Measurements from ENCODE around the gene CYP19A1.

Gene CYP19A1

DNA sequence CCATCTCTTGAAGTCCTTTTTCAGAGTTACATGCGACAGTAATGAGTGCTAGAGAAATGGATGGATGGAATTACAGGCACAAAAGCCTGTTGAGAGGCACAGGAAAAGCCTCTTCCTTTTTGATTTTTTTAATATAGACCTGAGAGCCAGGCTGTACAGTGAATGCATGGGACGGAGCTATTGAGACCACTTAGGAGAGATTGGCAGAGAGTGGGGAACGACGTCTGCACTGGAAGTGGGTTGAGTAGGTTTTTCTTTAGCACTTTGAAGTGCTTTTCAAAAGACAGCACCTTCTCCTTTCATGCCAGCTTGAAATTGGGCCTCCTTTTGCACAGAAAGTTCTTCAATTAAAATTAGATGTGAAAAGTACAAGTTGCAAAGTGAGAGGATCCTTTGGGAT, 40.0 kb upstream of the CYP19A1 start:
- peaks cover 0 to 3% of the 10 kb centered on the region in 2 experiments for H3K4me1 ChIP-seq (ENCODE audit: control insufficient read depth in 1 of 2, insufficient read depth in 2 of 2, low read length in 2 of 2)
- H3K27ac ChIP-seq (ENCODE audit: low read depth, low read length) = no peak overlapping the region
- H2AFZ ChIP-seq (ENCODE audit: insufficient read depth, low read length, poor library complexity) = no peak overlapping the region
- no peaks in the 10 kb centered on the region for H3K36me3 ChIP-seq (ENCODE audit: control insufficient read depth in 1 of 2, insufficient read depth in 2 of 2, low read length in 2 of 2)
- H4K91ac ChIP-seq (ENCODE audit: low read depth, low read length) = peak overlapping the region; percentile 2
- H4K12ac ChIP-seq (ENCODE audit: low read depth, low read length) = no peak overlapping the region
- no peak overlapping the region for H2BK12ac ChIP-seq (ENCODE audit: low read length)
- H3K9ac ChIP-seq (ENCODE audit: low read length) = no peak overlapping the region
- no peak for DNase-seq
- H3K4ac ChIP-seq (ENCODE audit: low read depth, low read length) = no peak overlapping the region
- H3K23ac ChIP-seq (ENCODE audit: low read length) = no peak overlapping the region
- no peak overlapping the region for H3K4me3 ChIP-seq (ENCODE audit: low read depth, low read length)
- no peak overlapping the region for H2AK5ac ChIP-seq (ENCODE audit: low read length)
- no peak overlapping the region for H2BK5ac ChIP-seq (ENCODE audit: low read depth, low read length, poor library complexity)
- peaks cover 2% of the 10 kb centered on the region for H3K9me3 ChIP-seq (ENCODE audit: insufficient read depth, low read depth, low read length)
- no peak overlapping the region for H3K18ac ChIP-seq (ENCODE audit: low read length)
- WGBS (ENCODE audit: extremely low coverage, insufficient coverage, insufficient read length) = no CpG with 5 or more reads among the region's 4 CpGs
- H4K8ac ChIP-seq (ENCODE audit: low read depth, low read length) = no peak overlapping the region
- peaks cover 8% of the 10 kb centered on the region for H3K79me1 ChIP-seq (ENCODE audit: low read length)
- no peak overlapping the region for H3K14ac ChIP-seq (ENCODE audit: low read length)
- H2BK120ac ChIP-seq (ENCODE audit: insufficient read depth, low read length, poor library complexity) = no peak overlapping the region
- H3K27me3 ChIP-seq (ENCODE audit: insufficient read depth, low read length) = no peaks in the 10 kb centered on the region
- H3K4me2 ChIP-seq (ENCODE audit: low read length) = no peak overlapping the region
- H3K79me2 ChIP-seq (ENCODE audit: control insufficient read depth, insufficient read depth, low read length, poor library complexity) = no peaks in the 10 kb centered on the region

DNA sequence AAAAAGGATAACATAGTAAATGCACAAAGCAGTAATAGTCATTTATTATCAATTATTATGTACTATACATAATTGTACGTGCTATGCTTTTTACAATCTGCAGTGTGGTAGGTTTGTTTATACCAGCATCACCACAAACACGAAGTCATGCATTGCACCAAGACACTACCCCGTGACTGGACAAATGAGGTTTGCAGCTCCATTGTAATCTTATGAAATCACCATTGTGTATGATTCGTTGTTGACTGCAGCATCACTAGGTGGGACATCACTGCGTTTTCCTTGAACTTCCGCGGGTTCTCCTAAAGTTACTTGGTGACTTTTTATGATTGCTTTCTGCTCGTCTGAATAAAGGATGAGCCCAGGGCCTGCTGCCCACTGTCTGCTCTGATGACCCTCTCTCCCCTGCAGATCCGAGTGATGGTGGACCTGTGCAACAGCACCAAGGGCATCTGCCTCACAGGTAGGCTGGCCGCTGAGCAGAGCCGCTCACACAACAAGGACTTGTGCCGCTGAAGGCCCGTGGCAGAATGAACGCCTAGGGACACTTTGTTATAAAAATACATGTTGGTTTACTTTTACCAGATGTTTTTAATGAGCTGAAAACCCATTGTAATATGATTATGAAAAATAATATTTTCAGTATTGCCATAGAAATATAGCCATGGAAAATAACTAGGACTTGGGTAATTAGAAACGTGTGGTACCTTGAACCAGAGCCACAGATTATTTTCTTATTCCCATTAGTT, 38.8 kb upstream of the CYP19A1 start:
- Histone ChIP-seq H2AFZ (ENCODE audit: insufficient read depth, low read length, poor library complexity) (no peak overlapping the region), H3K27ac (ENCODE audit: low read depth, low read length) (no peak overlapping the region), H3K79me1 (ENCODE audit: low read length) (peaks cover 8% of the 10 kb centered on the region), H3K36me3 (ENCODE audit: control insufficient read depth in 1 of 2, insufficient read depth in 2 of 2, low read length in 2 of 2) (no peaks in the 10 kb centered on the region), H3K4me3 (ENCODE audit: low read depth, low read length) (no peak overlapping the region), H3K9ac (ENCODE audit: low read length) (no peak overlapping the region), H3K23ac (ENCODE audit: low read length) (no peak overlapping the region), H4K91ac (ENCODE audit: low read depth, low read length) (peak overlapping the region; percentile 45), H3K18ac (ENCODE audit: low read length) (no peak overlapping the region), H4K12ac (ENCODE audit: low read depth, low read length) (no peak overlapping the region), H2BK120ac (ENCODE audit: insufficient read depth, low read length, poor library complexity) (no peak overlapping the region), H2BK5ac (ENCODE audit: low read depth, low read length, poor library complexity) (no peak overlapping the region), H3K27me3 (ENCODE audit: insufficient read depth, low read length) (no peaks in the 10 kb centered on the region), H4K8ac (ENCODE audit: low read depth, low read length) (no peak overlapping the region), H3K4me1 (ENCODE audit: control insufficient read depth in 1 of 2, insufficient read depth in 2 of 2, low read length in 2 of 2) (peaks cover 0 to 3% of the 10 kb centered on the region in 2 experiments), H3K4me2 (ENCODE audit: low read length) (no peak overlapping the region), H3K9me3 (ENCODE audit: insufficient read depth, low read depth, low read length) (peaks cover 2% of the 10 kb centered on the region), H3K14ac (ENCODE audit: low read length) (no peak overlapping the region), H3K4ac (ENCODE audit: low read depth, low read length) (no peak overlapping the region), H3K79me2 (ENCODE audit: control insufficient read depth, insufficient read depth, low read length, poor library complexity) (no peaks in the 10 kb centered on the region), H2BK12ac (ENCODE audit: low read length) (peak overlapping the region; percentile 87), H2AK5ac (ENCODE audit: low read length) (no peak overlapping the region)
- no CpG with 5 or more reads among the region's 15 CpGs for WGBS (ENCODE audit: extremely low coverage, insufficient coverage, insufficient read length)
- DNase-seq = peak; percentile 65 to 92

DNA sequence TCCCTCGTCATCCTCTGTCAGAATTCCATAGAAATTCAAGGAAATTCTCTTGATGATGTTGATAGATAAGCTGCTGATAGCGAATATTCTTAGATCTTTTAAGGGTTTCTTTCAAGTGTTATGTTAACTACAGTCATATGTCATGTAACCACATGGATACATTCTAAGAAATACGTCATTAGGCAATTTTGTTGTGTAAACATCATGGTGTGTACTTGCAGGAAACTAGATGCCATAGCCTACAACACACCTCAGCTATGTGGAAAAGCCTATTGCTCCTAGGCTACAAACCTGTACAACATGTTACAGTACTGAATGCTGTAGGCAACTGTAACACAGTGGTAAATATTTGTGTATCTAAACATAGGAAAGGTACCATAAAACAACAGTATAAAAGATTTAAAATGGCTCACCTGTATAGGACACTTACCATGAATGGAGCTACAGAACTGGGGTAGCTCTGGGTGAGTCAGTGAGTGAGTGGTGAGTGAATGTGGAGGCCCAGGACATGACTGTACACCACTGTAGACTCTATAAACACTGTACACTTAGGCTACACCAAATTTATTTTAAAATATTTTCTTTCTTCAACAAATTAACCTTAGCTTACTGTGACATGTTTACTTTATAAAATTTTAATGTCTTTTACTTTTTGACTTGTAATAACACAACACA, 37.7 kb upstream of the CYP19A1 start:
- H3K9ac ChIP-seq (ENCODE audit: low read length) = no peak overlapping the region
- H3K4me3 ChIP-seq (ENCODE audit: low read depth, low read length) = no peak overlapping the region
- H4K12ac ChIP-seq (ENCODE audit: low read depth, low read length) = no peak overlapping the region
- no peaks in the 10 kb centered on the region for H3K27me3 ChIP-seq (ENCODE audit: insufficient read depth, low read length)
- whole genome bisulfite sequencing (ENCODE audit: extremely low coverage, insufficient coverage, insufficient read length) = no CpG with 5 or more reads among the region's 3 CpGs
- no peak overlapping the region for H2BK12ac ChIP-seq (ENCODE audit: low read length)
- H2AK5ac ChIP-seq (ENCODE audit: low read length) = no peak overlapping the region
- H3K4me2 ChIP-seq (ENCODE audit: low read length) = no peak overlapping the region
- no peaks in the 10 kb centered on the region for H3K79me2 ChIP-seq (ENCODE audit: control insufficient read depth, insufficient read depth, low read length, poor library complexity)
- H4K8ac ChIP-seq (ENCODE audit: low read depth, low read length) = no peak overlapping the region
- H4K91ac ChIP-seq (ENCODE audit: low read depth, low read length) = peak overlapping the region; percentile 41
- H3K4me1 ChIP-seq (ENCODE audit: control insufficient read depth in 1 of 2, insufficient read depth in 2 of 2, low read length in 2 of 2) = peaks cover 0 to 3% of the 10 kb centered on the region in 2 experiments
- no peak overlapping the region for H3K23ac ChIP-seq (ENCODE audit: low read length)
- H3K9me3 ChIP-seq (ENCODE audit: insufficient read depth, low read depth, low read length) = peaks cover 2% of the 10 kb centered on the region
- no peak overlapping the region for H3K14ac ChIP-seq (ENCODE audit: low read length)
- no peaks in the 10 kb centered on the region for H3K36me3 ChIP-seq (ENCODE audit: control insufficient read depth in 1 of 2, insufficient read depth in 2 of 2, low read length in 2 of 2)
- no peak overlapping the region for H3K18ac ChIP-seq (ENCODE audit: low read length)
- no peak overlapping the region for H2BK120ac ChIP-seq (ENCODE audit: insufficient read depth, low read length, poor library complexity)
- no peak overlapping the region for H3K4ac ChIP-seq (ENCODE audit: low read depth, low read length)
- H2AFZ ChIP-seq (ENCODE audit: insufficient read depth, low read length, poor library complexity) = no peak overlapping the region
- peak; percentile 68 to 98 for DNase-seq
- peaks cover 8% of the 10 kb centered on the region for H3K79me1 ChIP-seq (ENCODE audit: low read length)
- no peak overlapping the region for H2BK5ac ChIP-seq (ENCODE audit: low read depth, low read length, poor library complexity)
- H3K27ac ChIP-seq (ENCODE audit: low read depth, low read length) = no peak overlapping the region

DNA sequence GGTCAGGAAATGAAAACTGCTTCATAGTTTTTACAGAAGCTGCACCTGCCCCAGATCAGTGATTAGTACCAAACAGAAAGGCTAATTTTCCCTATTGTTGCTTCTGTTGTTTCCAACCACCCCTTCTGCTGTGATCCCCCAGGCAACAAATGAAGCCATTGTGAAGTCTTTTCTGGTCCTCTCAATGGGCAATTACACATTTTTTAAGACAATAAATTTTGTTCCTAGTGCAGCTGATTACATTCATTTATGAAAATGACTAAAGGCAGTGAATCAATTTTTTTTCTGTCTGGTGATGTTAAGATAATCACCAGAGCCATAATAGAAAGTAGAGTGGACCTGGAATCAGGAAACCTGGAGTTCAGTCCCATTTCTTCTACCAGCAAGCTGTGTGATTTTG, 35.7 kb upstream of the CYP19A1 start:
- Histone ChIP-seq H4K91ac (ENCODE audit: low read depth, low read length) (no peak overlapping the region), H3K36me3 (ENCODE audit: control insufficient read depth in 1 of 2, insufficient read depth in 2 of 2, low read length in 2 of 2) (no peaks in the 10 kb centered on the region), H4K12ac (ENCODE audit: low read depth, low read length) (no peak overlapping the region), H3K4me1 (ENCODE audit: control insufficient read depth in 1 of 2, insufficient read depth in 2 of 2, low read length in 2 of 2) (peaks cover 0 to 3% of the 10 kb centered on the region in 2 experiments), H2BK120ac (ENCODE audit: insufficient read depth, low read length, poor library complexity) (no peak overlapping the region), H3K27ac (ENCODE audit: low read depth, low read length) (no peak overlapping the region), H3K4me3 (ENCODE audit: low read depth, low read length) (no peak overlapping the region), H2BK12ac (ENCODE audit: low read length) (no peak overlapping the region), H4K8ac (ENCODE audit: low read depth, low read length) (no peak overlapping the region), H3K9ac (ENCODE audit: low read length) (no peak overlapping the region), H2BK5ac (ENCODE audit: low read depth, low read length, poor library complexity) (no peak overlapping the region), H3K14ac (ENCODE audit: low read length) (no peak overlapping the region), H3K27me3 (ENCODE audit: insufficient read depth, low read length) (no peaks in the 10 kb centered on the region), H3K79me1 (ENCODE audit: low read length) (peaks cover 2% of the 10 kb centered on the region), H2AK5ac (ENCODE audit: low read length) (no peak overlapping the region), H3K18ac (ENCODE audit: low read length) (no peak overlapping the region), H3K4ac (ENCODE audit: low read depth, low read length) (no peak overlapping the region), H3K23ac (ENCODE audit: low read length) (no peak overlapping the region), H3K4me2 (ENCODE audit: low read length) (no peak overlapping the region), H3K9me3 (ENCODE audit: insufficient read depth, low read depth, low read length) (peaks cover 2% of the 10 kb centered on the region), H3K79me2 (ENCODE audit: control insufficient read depth, insufficient read depth, low read length, poor library complexity) (no peaks in the 10 kb centered on the region), H2AFZ (ENCODE audit: insufficient read depth, low read length, poor library complexity) (no peak overlapping the region)
- DNase-seq = no peak

Measured in trophoblast cell (in vitro differentiated cells and primary cell).